Natural killer cell (primary cell): ENCODE data around the gene FHOD3. TPM values are rescaled to one million over a fixed set of nuclear protein-coding genes. Genes with fewer than 3 reads are reported as not detected.

Experiments used
- ATAC-seq, 3 donors: fragments of 150-1000 bp in 2 of 3; fragments of 200-7000 bp in 1 of 3; cut with Tn5 transposase; 1 replicate in 1 of 3; 2 replicates in 2 of 3; pipeline ENCODE4 v1.10.0; 2021; ENCODE audit warnings: mild to moderate bottlenecking in 2 of 3, moderate library complexity in 2 of 3
- DNase-seq, 2 donors: peaks; one replicate each; pipeline versions ENCODE4 v3.0.0 to v3.0.0-alpha.2; 2013 to 2021; ENCODE audit warnings: mixed read lengths in 1 of 2
- H3K27ac ChIP-seq: one replicate; pipeline ENCODE4 v1.5.1; 2013; ENCODE audit warnings: mild to moderate bottlenecking, low read length
- H3K27me3 ChIP-seq: one replicate; pipeline ENCODE4 v1.6.1; 2013; ENCODE audit warnings: low read length; ENCODE audit not compliant: control insufficient read depth, insufficient read depth
- H3K36me3 ChIP-seq: one replicate; pipeline ENCODE4 v1.6.1; 2013; ENCODE audit warnings: low read length; ENCODE audit not compliant: control insufficient read depth, insufficient read depth
- H3K4me1 ChIP-seq: one replicate; pipeline ENCODE4 v1.6.1; 2013; ENCODE audit warnings: low read length; ENCODE audit not compliant: control insufficient read depth, insufficient read depth
- H3K4me3 ChIP-seq: one replicate; pipeline ENCODE4 v1.5.1; 2013; ENCODE audit warnings: low read length
- H3K9me3 ChIP-seq: one replicate; pipeline ENCODE4 v1.6.1; 2013; ENCODE audit warnings: low read length; ENCODE audit not compliant: control insufficient read depth, insufficient read depth
- H3K27ac Mint-ChIP-seq, 2 donors: one replicate each; pipeline ENCODE4 v1.8.0; 2022; ENCODE audit warnings: mild to moderate bottlenecking in 2 of 2, mixed read lengths in 2 of 2, moderate library complexity in 1 of 2
- H3K27me3 Mint-ChIP-seq, 2 donors: one replicate each; pipeline ENCODE4 v1.8.0; 2022; ENCODE audit warnings: low read depth in 2 of 2, mixed read lengths in 2 of 2
- H3K36me3 Mint-ChIP-seq: one replicate; pipeline ENCODE4 v1.8.0; 2022; ENCODE audit warnings: mixed read lengths
- H3K4me1 Mint-ChIP-seq, 2 donors: one replicate each; pipeline ENCODE4 v1.8.0; 2022; ENCODE audit warnings: mixed read lengths in 2 of 2
- H3K4me3 Mint-ChIP-seq: one replicate; pipeline ENCODE4 v1.8.0; 2022; ENCODE audit warnings: mild to moderate bottlenecking, moderate library complexity, mixed read lengths
- H3K9me3 Mint-ChIP-seq, 2 donors: one replicate each; pipeline ENCODE4 v1.8.0; 2022; ENCODE audit warnings: mixed read lengths in 2 of 2
- CTCF ChIP-seq: fragments of 200-600 bp; IDR thresholded peaks from one replicate; pipeline ENCODE4 v1.8.0; 2022; ENCODE audit warnings: antibody characterized with exemption
- WGBS: methylation state at CpG from one replicate; pipeline ENCODE4 v1.1.7; 2013; ENCODE audit warnings: missing lambda C conversion rate; ENCODE audit not compliant: insufficient coverage; 5-methylcytosine and 5-hydroxymethylcytosine counted together
- intact Hi-C: fragments of 100-400 bp; cut with micrococcal nuclease; formaldehyde crosslinking; loops from one replicate; pipeline ENCODE4 v1.14.2; 2022
- total RNA-seq, 4 donors: library from RNA; stranded (reverse); fragments of 120-200 nt in 1 of 4; gene quantifications; one replicate each; pipeline versions ENCODE4 v1.2.3 to v1.2.4, GENCODE V29; 2013 to 2022

Gene FHOD3
- total RNA-seq, 3 donors from 2014 or later (not counting 1 experiment from before 2014, with no cell fraction given), result not detected

- Mint-ChIP-seq H3K4me1 (no peaks in the 10 kb centered on the region), H3K9me3 (no peaks in the 10 kb centered on the region), H3K4me3 (no peak overlapping the region), H3K27me3 (peaks cover 0 to 8% of the 10 kb centered on the region in 2 donors), H3K27ac (no peak overlapping the region), H3K36me3 (no peaks in the 10 kb centered on the region)
- WGBS, result 90% methylated on average over 2 of the region's 2 CpGs
- intact Hi-C loops, result no loop called here
- TF ChIP-seq CTCF, result no peak
- Histone ChIP-seq H3K4me1 (no peaks in the 10 kb centered on the region), H3K27ac (no peak overlapping the region), H3K4me3 (no peak overlapping the region), H3K36me3 (no peaks in the 10 kb centered on the region), H3K9me3 (no peaks in the 10 kb centered on the region), H3K27me3 (no peaks in the 10 kb centered on the region)
- no peak for ATAC-seq
- no peak for DNase-seq
These were observed 394.9 kb downstream of the FHOD3 start for GRCh38 chr18:36692371-36692770.

- no peak for ATAC-seq
- peaks cover 0 to 8% of the 10 kb centered on the region in 2 donors for H3K27me3 Mint-ChIP-seq
These were observed 395.4 kb downstream of the FHOD3 start for GRCh38 chr18:36692921-36693332.

GRCh38 chr18:36693931-36694620, 396.6 kb downstream of the FHOD3 start:
- DNase-seq (no peak), ATAC-seq (no peak)
- Mint-ChIP-seq H3K9me3 (no peaks in the 10 kb centered on the region), H3K27ac (no peak overlapping the region), H3K4me1 (no peaks in the 10 kb centered on the region), H3K27me3 (peaks cover 0 to 4% of the 10 kb centered on the region in 2 donors), H3K36me3 (no peaks in the 10 kb centered on the region), H3K4me3 (no peak overlapping the region)
- 89% methylated on average over 15 of the region's 15 CpGs for WGBS
- Histone ChIP-seq H3K4me3 (no peak overlapping the region), H3K36me3 (no peaks in the 10 kb centered on the region), H3K9me3 (no peaks in the 10 kb centered on the region), H3K27ac (no peak overlapping the region), H3K4me1 (no peaks in the 10 kb centered on the region), H3K27me3 (no peaks in the 10 kb centered on the region)
- intact Hi-C loops, result no loop called here
- no peak for TF ChIP-seq CTCF

More at GRCh38 chr18:36692921-36693332, 395.4 kb downstream of the FHOD3 start:
- no peak overlapping the region for H3K4me3 ChIP-seq
- no peaks in the 10 kb centered on the region for H3K4me1 Mint-ChIP-seq
- intact Hi-C loops, result no loop called here
- H3K27me3 ChIP-seq, result no peaks in the 10 kb centered on the region
- H3K9me3 ChIP-seq, result no peaks in the 10 kb centered on the region
- H3K36me3 ChIP-seq, result no peaks in the 10 kb centered on the region
- H3K27ac Mint-ChIP-seq, result no peak overlapping the region
- no peaks in the 10 kb centered on the region for H3K4me1 ChIP-seq
- DNase-seq, result no peak
- no peaks in the 10 kb centered on the region for H3K36me3 Mint-ChIP-seq
- H3K4me3 Mint-ChIP-seq, result no peak overlapping the region
- 86% methylated on average over 9 of the region's 9 CpGs for WGBS
- H3K27ac ChIP-seq, result no peak overlapping the region
- TF ChIP-seq CTCF, result no peak
- H3K9me3 Mint-ChIP-seq, result no peaks in the 10 kb centered on the region

GRCh38 chr18:36695806-36696205, 398.3 kb downstream of the FHOD3 start:
- no peaks in the 10 kb centered on the region for H3K4me1 Mint-ChIP-seq
- intact Hi-C loops, result no loop called here

More at GRCh38 chr18:36695806-36696205, 398.3 kb downstream of the FHOD3 start:
- H3K36me3 Mint-ChIP-seq, result no peaks in the 10 kb centered on the region
- TF ChIP-seq CTCF, result no peak
- H3K4me3 Mint-ChIP-seq, result no peak overlapping the region
- H3K27me3 ChIP-seq, result no peaks in the 10 kb centered on the region
- H3K36me3 ChIP-seq, result no peaks in the 10 kb centered on the region
- no peak overlapping the region for H3K27ac ChIP-seq
- no peaks in the 10 kb centered on the region for H3K9me3 ChIP-seq
- H3K9me3 Mint-ChIP-seq, result no peaks in the 10 kb centered on the region
- H3K4me1 ChIP-seq, result no peaks in the 10 kb centered on the region
- H3K4me3 ChIP-seq, result no peak overlapping the region
- ATAC-seq (no peak), DNase-seq (no peak)
- peaks cover 7 to 9% of the 10 kb centered on the region in 2 donors for H3K27me3 Mint-ChIP-seq
- H3K27ac Mint-ChIP-seq, result no peak overlapping the region
- WGBS, result 86% methylated on average over 3 of the region's 3 CpGs
